MCF 10A (cell line): ENCODE results near the gene FMOD. TPM values are rescaled to one million over a fixed set of nuclear protein-coding genes. Genes with fewer than 3 reads are reported as not detected.

Source experiments
- BruUV-seq: library from RNA; stranded (reverse); fragments of 400-500 nt; replicated peaks from 2 replicates; lab custom pipeline; 2021; lab: Mats Ljungman, UMichigan
- CTCF ChIA-PET: fragments of 300-600 bp; sonication (Branson Sonifier 250); formaldehyde crosslinking; extraction: SDS; loops from one replicate; lab custom pipeline; 2021; ENCODE audit warnings: antibody characterized with exemption, inconsistent platforms; lab: Yijun Ruan, JAX
- POLR2A ChIA-PET: fragments of 300-600, 350-650 bp; sonication (Branson Sonifier 250); formaldehyde crosslinking; extraction: SDS; loops from one replicate; lab custom pipeline; 2020; ENCODE audit warnings: antibody characterized with exemption, inconsistent platforms; lab: Yijun Ruan, JAX
- DNase-seq: peaks from one replicate; pipeline ENCODE4 v3.0.0-alpha.2; 2018; ENCODE audit not compliant: unreplicated experiment
- H3K27ac Mint-ChIP-seq: one replicate; pipeline ENCODE4 v1.8.0; 2022; ENCODE audit warnings: mild to moderate bottlenecking, low read depth, mixed read lengths; ENCODE audit not compliant: unreplicated experiment
- H3K27me3 Mint-ChIP-seq: one replicate; pipeline ENCODE4 v1.8.0; 2022; ENCODE audit warnings: mixed read lengths; ENCODE audit not compliant: insufficient read depth, unreplicated experiment
- H3K36me3 Mint-ChIP-seq: one replicate; pipeline ENCODE4 v1.8.0; 2022; ENCODE audit warnings: mild to moderate bottlenecking, moderate library complexity, mixed read lengths; ENCODE audit not compliant: insufficient read depth, unreplicated experiment
- H3K4me1 Mint-ChIP-seq: one replicate; pipeline ENCODE4 v1.8.0; 2022; ENCODE audit warnings: mixed read lengths; ENCODE audit not compliant: insufficient read depth, unreplicated experiment
- H3K4me3 Mint-ChIP-seq: one replicate; pipeline ENCODE4 v1.8.0; 2022; ENCODE audit warnings: mild to moderate bottlenecking, moderate library complexity, mixed read lengths; ENCODE audit not compliant: unreplicated experiment
- H3K9me3 Mint-ChIP-seq: one replicate; pipeline ENCODE4 v1.8.0; 2022; ENCODE audit warnings: mixed read lengths; ENCODE audit not compliant: unreplicated experiment
- intact Hi-C: fragments of 100-400 bp; cut with micrococcal nuclease; formaldehyde crosslinking; loops from 2 replicates; pipeline ENCODE4 v1.14.1; 2022
- total RNA-seq: library from RNA; stranded (reverse); gene quantifications from 2 replicates; pipeline ENCODE4 v1.2.3, GENCODE V29; 2022
- TF ChIP-seq, protein P1 (sequence below): fragments of 200-600 bp; IDR thresholded peaks from one replicate; pipeline ENCODE4 v1.8.0; 2022; ENCODE audit warnings: antibody characterized with exemption, mild to moderate bottlenecking; ENCODE audit not compliant: unreplicated experiment

Gene FMOD
- total RNA-seq, 1 experiment from 2014 or later: not detected

DNA sequence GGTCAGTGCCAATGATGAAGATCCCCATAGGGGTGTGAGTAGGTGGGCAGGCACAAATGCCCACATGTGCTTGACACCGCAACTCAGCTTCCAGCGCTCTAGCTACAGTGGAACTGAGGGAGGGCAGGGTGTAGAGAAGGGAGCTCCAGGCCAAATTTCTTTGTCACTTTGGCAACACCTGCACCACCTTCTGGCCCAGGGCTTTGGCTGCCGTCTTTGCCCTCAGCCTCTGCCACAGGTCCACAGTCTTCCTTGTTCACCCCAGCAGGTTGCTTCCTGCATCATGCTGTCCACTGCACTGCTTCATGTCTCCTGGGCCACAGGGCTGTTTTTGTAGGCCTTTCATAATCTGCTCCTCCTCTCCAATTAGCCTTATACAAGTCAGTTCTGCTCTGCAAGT is 20.4 kb upstream of the FMOD start:
- intact Hi-C loops: no loop called here
- no peaks in the 10 kb centered on the region for H3K9me3 Mint-ChIP-seq
- ChIA-PET CTCF (interaction anchor here (0.6 to 2.2 kb wide), 3 partner anchors 32 to 223 kb away, joined by 3 to 11 read pairs (median 4); no protein-coding TSS in a partner anchor), POLR2A (no interaction called here)
- H3K4me1 Mint-ChIP-seq: peaks cover 17% of the 10 kb centered on the region
- no peak for DNase-seq
- peaks cover 26% of the 10 kb centered on the region for H3K27me3 Mint-ChIP-seq
- H3K4me3 Mint-ChIP-seq: no peak overlapping the region
- BruUV-seq: no TSS peak
- no peak overlapping the region for H3K27ac Mint-ChIP-seq
- TF ChIP-seq, protein P1, sequence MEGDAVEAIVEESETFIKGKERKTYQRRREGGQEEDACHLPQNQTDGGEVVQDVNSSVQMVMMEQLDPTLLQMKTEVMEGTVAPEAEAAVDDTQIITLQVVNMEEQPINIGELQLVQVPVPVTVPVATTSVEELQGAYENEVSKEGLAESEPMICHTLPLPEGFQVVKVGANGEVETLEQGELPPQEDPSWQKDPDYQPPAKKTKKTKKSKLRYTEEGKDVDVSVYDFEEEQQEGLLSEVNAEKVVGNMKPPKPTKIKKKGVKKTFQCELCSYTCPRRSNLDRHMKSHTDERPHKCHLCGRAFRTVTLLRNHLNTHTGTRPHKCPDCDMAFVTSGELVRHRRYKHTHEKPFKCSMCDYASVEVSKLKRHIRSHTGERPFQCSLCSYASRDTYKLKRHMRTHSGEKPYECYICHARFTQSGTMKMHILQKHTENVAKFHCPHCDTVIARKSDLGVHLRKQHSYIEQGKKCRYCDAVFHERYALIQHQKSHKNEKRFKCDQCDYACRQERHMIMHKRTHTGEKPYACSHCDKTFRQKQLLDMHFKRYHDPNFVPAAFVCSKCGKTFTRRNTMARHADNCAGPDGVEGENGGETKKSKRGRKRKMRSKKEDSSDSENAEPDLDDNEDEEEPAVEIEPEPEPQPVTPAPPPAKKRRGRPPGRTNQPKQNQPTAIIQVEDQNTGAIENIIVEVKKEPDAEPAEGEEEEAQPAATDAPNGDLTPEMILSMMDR: no peak
- no peaks in the 10 kb centered on the region for H3K36me3 Mint-ChIP-seq

GRCh38 chr1:203369666-203370065 is 18.7 kb upstream of the FMOD start:
- Mint-ChIP-seq H3K36me3 (no peaks in the 10 kb centered on the region), H3K4me1 (peaks cover 17% of the 10 kb centered on the region), H3K9me3 (no peaks in the 10 kb centered on the region), H3K27ac (no peak overlapping the region), H3K27me3 (peaks cover 40% of the 10 kb centered on the region), H3K4me3 (no peak overlapping the region)
- CTCF ChIA-PET: interaction anchor here (1.0 to 21.9 kb wide), 7 partner anchors 11 to 119 kb away, joined by 3 to 422 read pairs (median 4); no protein-coding TSS in a partner anchor
- POLR2A ChIA-PET: interaction anchor here (1.0 kb wide), 1 partner anchor 118 kb away, joined by 5 read pairs; no protein-coding TSS in a partner anchor
- intact Hi-C loops: loop anchor here (1.0 kb wide), 1 partner anchor 118 kb away; no protein-coding TSS in a partner anchor
- BruUV-seq: no TSS peak
- no peak for DNase-seq
- TF ChIP-seq, protein P1: no peak

- no TSS peak for BruUV-seq
- peaks cover 17% of the 10 kb centered on the region for H3K4me1 Mint-ChIP-seq
- H3K9me3 Mint-ChIP-seq: no peaks in the 10 kb centered on the region
- no peak overlapping the region for H3K4me3 Mint-ChIP-seq
- CTCF ChIA-PET: interaction anchor here (0.6 to 21.9 kb wide), 19 partner anchors 8 to 382 kb away, joined by 3 to 422 read pairs (median 3); no protein-coding TSS in a partner anchor
- H3K36me3 Mint-ChIP-seq: no peaks in the 10 kb centered on the region
- H3K27ac Mint-ChIP-seq: no peak overlapping the region
- peak; percentile 93 for DNase-seq
- POLR2A ChIA-PET: interaction anchor here (0.6 to 1.0 kb wide), 3 partner anchors 13 to 119 kb away, joined by 3 to 5 read pairs (median 3); no protein-coding TSS in a partner anchor
- intact Hi-C loops: loop anchor here (1.0 kb wide), 1 partner anchor 118 kb away; no protein-coding TSS in a partner anchor
- TF ChIP-seq, protein P1: peak; percentile 54
- H3K27me3 Mint-ChIP-seq: peaks cover 45% of the 10 kb centered on the region
Measured at GRCh38 chr1:203368624-203369451, 17.9 kb upstream of the FMOD start.

GRCh38 chr1:203367057-203367456 is 16.1 kb upstream of the FMOD start:
- Mint-ChIP-seq H3K9me3 (no peaks in the 10 kb centered on the region), H3K4me1 (peaks cover 17% of the 10 kb centered on the region), H3K4me3 (no peak overlapping the region), H3K27ac (no peak overlapping the region), H3K36me3 (no peaks in the 10 kb centered on the region), H3K27me3 (peaks cover 37% of the 10 kb centered on the region)
- TF ChIP-seq, protein P1: no peak
- intact Hi-C loops: no loop called here
- no TSS peak for BruUV-seq
- DNase-seq: no peak
- POLR2A ChIA-PET: no interaction called here
- CTCF ChIA-PET: interaction anchor here (0.6 to 21.9 kb wide), 4 partner anchors 12 to 1444 kb away, joined by 3 to 422 read pairs (median 45); no protein-coding TSS in a partner anchor
